Pancreas (tissue), 10 donors: Measurements from ENCODE around the gene GPATCH1. TPM values are rescaled to one million over a fixed set of nuclear protein-coding genes. Genes with fewer than 3 reads are reported as not detected.

ENCODE experiments used
- ATAC-seq, 4 donors: fragments of 200-7000 bp; cut with Tn5 transposase; one replicate each; pipeline versions ENCODE4 v1.8.0 to v1.9.1; 2020; ENCODE audit warnings: mild to moderate bottlenecking in 4 of 4, moderate library complexity in 4 of 4
- DNase-seq, 6 donors: peaks; one replicate each; pipeline ENCODE4 v3.0.0-alpha.2; 2020
- FAIRE-seq: peaks from 2 replicates; lab custom pipeline; 2012; peaks lifted over from hg19 to GRCh38; lab: Jason Lieb, UNC
- H3K27ac ChIP-seq, 4 donors: fragments of 200-600 bp; sonication (generic); 1 replicate in 3 of 4; 2 replicates in 1 of 4; pipeline versions ENCODE4 v1.5.0 to v1.8.0; 2020
- H3K27me3 ChIP-seq, 4 donors: fragments of 200-600 bp; one replicate each; pipeline ENCODE4 v1.8.0; 2021
- H3K36me3 ChIP-seq, 3 donors: fragments of 200-600 bp; sonication (generic) in 1 of 3; one replicate each; pipeline versions ENCODE4 v1.5.0 to v1.8.0; 2020 to 2021
- H3K4me1 ChIP-seq, 3 donors: fragments of 200-600 bp; one replicate each; pipeline ENCODE4 v1.8.0; 2021
- H3K4me3 ChIP-seq, 4 donors: fragments of 200-600 bp; sonication (generic) in 2 of 4; one replicate each; pipeline versions ENCODE4 v1.5.0 to v1.8.0; 2020 to 2021
- H3K9me3 ChIP-seq, 4 donors: fragments of 200-600 bp; one replicate each; pipeline ENCODE4 v1.8.0; 2021
- WGBS, 2 donors: extraction: QIAGEN DNeasy Blood & Tissue Kit; methylation state at CpG; one replicate each; pipeline ENCODE4 v1.1.7; 2013; 5-methylcytosine and 5-hydroxymethylcytosine counted together
- intact Hi-C, 3 donors: fragments of 100-400 bp; cut with DNase I; formaldehyde crosslinking; loops; one replicate each; pipeline versions ENCODE4 v1.11.1 to v1.14.2; 2022
- polyA plus RNA-seq, 2 donors: library from polyadenylated mRNA; stranded (reverse); fragments of 200-250 nt; gene quantifications; one replicate each; pipeline ENCODE4 v1.2.3, GENCODE V29; 2013
- total RNA-seq, 6 donors: library from RNA; stranded (reverse); fragmentation: NEBNext Ultra II Directional in 4 of 6; extraction: Animal tissue kit (Norgen Biotek cat#: 25700) in 4 of 6; gene quantifications; one replicate each; pipeline versions ENCODE4 v1.2.1 to v1.2.4, GENCODE V29; 2021 to 2023
- TF ChIP-seq, protein P1 (sequence below), 4 donors: fragments of 200-600 bp; sonication (generic) in 3 of 4; IDR thresholded peaks; one replicate each; pipeline versions ENCODE4 v1.5.0 to v1.8.0; 2021; ENCODE audit warnings: antibody characterized with exemption in 4 of 4
- donor health status: healthy with polysubstance abuse.
- donor health status: DM: no; HTN: no; CAD: no; lungs with moderate emphysema.
- donor health status: DM: no; HTN: no; CAD: no.
- donor health status: control.
- donor health status: control.
- donor health status: Bipolar disorder and iron deficiency.
- donor health status: DM: yes; HTN: yes; CAD: no.
- donor health status: DM: no; HTN: no; CAD: no.
- donor health status: DM: no; HTN: no; CAD: no.
- donor health status: DM: yes; HTN: yes; CAD: no.

Gene GPATCH1
- total and polyA plus RNA-seq, 8 donors, result 3.0 to 6.1 (median 4.0) TPM

DNA sequence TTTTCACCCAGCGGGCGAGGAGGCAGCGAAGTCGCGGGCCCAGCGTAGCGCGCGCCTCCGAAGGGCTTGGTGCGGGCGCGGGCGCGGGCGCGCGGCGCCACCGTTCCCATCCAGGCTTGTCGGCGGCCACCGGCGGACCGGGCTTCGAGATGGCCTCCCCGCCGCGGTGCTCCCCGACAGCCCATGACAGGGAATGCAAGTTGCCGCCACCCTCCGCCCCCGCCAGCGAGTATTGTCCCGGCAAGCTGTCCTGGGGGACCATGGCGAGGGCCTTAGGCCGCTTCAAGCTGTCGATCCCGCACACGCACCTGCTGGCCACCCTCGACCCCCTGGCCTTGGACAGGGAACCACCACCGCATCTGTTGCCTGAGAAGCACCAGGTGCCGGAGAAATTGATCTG is 51.0 kb downstream of the GPATCH1 start, which contains the start of gene WDR88:
Gene WDR88 (plus strand): TSS at position 94 of the 400 bp plus-strand sequence. CDS start 56 bp downstream, at position 150.
- DNase-seq (peak in 1 of 6 donors; percentile 58), FAIRE-seq (no peak), ATAC-seq (no peak)
- no peak within 1 kb of the TSS for H3K27ac ChIP-seq
- H3K27me3 ChIP-seq, result no peaks in the 10 kb centered on the region
- intact Hi-C loops, result no loop called here
- no peaks in the 10 kb centered on the region for H3K9me3 ChIP-seq
- H3K36me3 ChIP-seq, result peaks cover 0 to 16% (median 0%) of the 10 kb centered on the region in 3 donors
- peaks cover 0 to 3% (median 0%) of the 10 kb centered on the region in 3 donors for H3K4me1 ChIP-seq
- WGBS, 2 donors, result 80 to 86% methylated on average over 36 to 43 of the region's 43 CpGs
- TF ChIP-seq, protein P1, sequence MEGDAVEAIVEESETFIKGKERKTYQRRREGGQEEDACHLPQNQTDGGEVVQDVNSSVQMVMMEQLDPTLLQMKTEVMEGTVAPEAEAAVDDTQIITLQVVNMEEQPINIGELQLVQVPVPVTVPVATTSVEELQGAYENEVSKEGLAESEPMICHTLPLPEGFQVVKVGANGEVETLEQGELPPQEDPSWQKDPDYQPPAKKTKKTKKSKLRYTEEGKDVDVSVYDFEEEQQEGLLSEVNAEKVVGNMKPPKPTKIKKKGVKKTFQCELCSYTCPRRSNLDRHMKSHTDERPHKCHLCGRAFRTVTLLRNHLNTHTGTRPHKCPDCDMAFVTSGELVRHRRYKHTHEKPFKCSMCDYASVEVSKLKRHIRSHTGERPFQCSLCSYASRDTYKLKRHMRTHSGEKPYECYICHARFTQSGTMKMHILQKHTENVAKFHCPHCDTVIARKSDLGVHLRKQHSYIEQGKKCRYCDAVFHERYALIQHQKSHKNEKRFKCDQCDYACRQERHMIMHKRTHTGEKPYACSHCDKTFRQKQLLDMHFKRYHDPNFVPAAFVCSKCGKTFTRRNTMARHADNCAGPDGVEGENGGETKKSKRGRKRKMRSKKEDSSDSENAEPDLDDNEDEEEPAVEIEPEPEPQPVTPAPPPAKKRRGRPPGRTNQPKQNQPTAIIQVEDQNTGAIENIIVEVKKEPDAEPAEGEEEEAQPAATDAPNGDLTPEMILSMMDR (IDR thresholded peaks at IDR 0.05), result no peak
- H3K4me3 ChIP-seq, result no peak within 1 kb of the TSS

DNA sequence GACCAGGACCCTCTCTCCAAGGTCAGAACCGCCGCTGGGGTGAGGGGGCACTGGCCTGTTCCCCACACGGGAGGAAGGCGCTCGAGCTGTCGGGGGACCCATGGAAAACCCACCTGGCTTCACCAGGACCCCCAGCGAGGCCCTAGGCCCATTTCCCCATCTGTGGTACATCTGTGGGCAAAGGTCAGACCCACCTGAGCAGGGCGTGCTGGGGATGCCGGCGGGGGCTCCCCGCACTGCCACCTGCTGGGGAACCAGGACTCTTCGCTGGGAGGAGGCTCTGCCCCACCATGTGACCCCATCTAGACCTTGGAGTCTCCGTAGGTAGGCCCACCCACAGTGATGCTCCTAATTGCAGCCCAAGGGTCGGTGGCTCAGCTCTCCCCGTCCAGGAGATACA is 51.4 kb downstream of the GPATCH1 start:
- Histone ChIP-seq H3K4me3 (no peak overlapping the region), H3K27ac (no peak overlapping the region), H3K36me3 (peaks cover 0 to 16% (median 0%) of the 10 kb centered on the region in 3 donors), H3K27me3 (no peaks in the 10 kb centered on the region), H3K4me1 (peaks cover 0 to 3% (median 0%) of the 10 kb centered on the region in 3 donors), H3K9me3 (no peaks in the 10 kb centered on the region)
- WGBS, 2 donors, result 64 to 74% methylated on average over 15 of the region's 15 CpGs
- intact Hi-C loops, result no loop called here
- DNase-seq (peak in 1 of 6 donors; percentile 54), FAIRE-seq (no peak), ATAC-seq (peak in 1 of 4 donors; percentile 35)
- TF ChIP-seq, protein P1 (IDR thresholded peaks at IDR 0.05), result no peak

DNA sequence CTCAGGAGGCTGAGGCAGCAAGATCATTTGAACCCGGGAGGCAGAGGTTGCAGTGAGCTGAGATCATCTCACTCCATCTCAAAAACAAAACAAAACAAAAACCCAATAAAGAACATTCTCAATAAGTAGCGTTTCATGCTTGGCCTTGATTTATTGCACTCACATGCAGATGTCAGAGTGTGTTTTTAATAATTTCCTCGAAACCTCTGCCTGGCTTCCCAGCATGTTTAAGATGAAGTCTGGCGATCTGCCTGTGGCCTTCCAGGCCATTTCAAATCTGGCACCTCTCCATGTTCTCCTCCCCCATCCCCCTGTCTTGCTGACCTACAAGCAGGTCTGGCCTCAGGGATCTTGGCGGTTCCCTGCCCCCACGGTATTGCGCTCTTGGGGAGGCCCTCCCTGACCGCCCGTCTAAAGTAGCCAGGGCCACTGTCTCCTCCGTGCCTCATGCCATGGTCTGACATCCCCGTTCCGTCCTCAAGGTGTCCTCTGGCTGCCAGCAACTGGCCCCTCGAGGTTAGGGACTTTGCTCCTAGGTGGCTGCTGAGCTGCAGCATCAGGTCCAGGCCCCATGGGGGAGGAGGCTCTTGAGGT is 52.6 kb downstream of the GPATCH1 start:
- intact Hi-C loops, result no loop called here
- ATAC-seq (peak in 2 of 4 donors; percentile 20 to 44), DNase-seq (peak in 2 of 6 donors; percentile 17 to 27), FAIRE-seq (no peak)
- Histone ChIP-seq H3K4me3 (no peak overlapping the region), H3K9me3 (no peaks in the 10 kb centered on the region), H3K36me3 (peaks cover 0 to 9% (median 0%) of the 10 kb centered on the region in 3 donors), H3K27ac (no peak overlapping the region), H3K4me1 (peaks cover 0 to 3% (median 0%) of the 10 kb centered on the region in 3 donors), H3K27me3 (no peaks in the 10 kb centered on the region)
- TF ChIP-seq, protein P1 (IDR thresholded peaks at IDR 0.05), result no peak
- WGBS, 2 donors, result 26 to 28% methylated on average over 13 of the region's 13 CpGs

DNA sequence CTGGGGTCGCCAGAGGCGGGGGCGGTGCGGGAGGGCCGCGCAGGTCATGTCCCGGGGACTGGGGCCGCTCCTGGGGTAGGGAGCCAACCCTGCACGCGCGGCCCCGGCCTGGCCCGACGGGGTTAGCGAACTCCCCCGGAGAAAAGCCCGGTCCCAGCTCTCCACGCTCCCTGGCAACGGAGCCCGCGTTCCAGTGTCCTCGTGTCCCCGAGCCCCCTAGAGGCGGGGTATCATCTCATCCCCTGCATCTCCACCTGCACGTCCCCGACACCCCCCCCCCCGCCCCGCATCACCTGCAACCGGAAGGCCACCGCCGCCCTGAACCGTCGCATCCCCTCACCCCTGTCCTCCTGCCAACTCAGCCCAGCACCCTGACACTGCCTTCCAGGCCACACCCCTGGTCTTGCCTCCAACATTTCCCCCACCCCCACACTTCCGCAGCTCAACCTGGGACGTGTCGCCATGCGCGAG is 53.6 kb downstream of the GPATCH1 start:
- Histone ChIP-seq H3K27ac (no peak overlapping the region), H3K27me3 (no peaks in the 10 kb centered on the region), H3K36me3 (peaks cover 0 to 9% (median 0%) of the 10 kb centered on the region in 3 donors), H3K4me3 (no peak overlapping the region), H3K9me3 (no peaks in the 10 kb centered on the region), H3K4me1 (peaks cover 0 to 3% (median 0%) of the 10 kb centered on the region in 3 donors)
- 12 to 13% methylated on average over 30 to 38 of the region's 38 CpGs for WGBS, 2 donors
- no peak for ATAC-seq
- DNase-seq, result no peak
- TF ChIP-seq, protein P1 (IDR thresholded peaks at IDR 0.05), result no peak
- intact Hi-C loops, result no loop called here
- no peak for FAIRE-seq

DNA sequence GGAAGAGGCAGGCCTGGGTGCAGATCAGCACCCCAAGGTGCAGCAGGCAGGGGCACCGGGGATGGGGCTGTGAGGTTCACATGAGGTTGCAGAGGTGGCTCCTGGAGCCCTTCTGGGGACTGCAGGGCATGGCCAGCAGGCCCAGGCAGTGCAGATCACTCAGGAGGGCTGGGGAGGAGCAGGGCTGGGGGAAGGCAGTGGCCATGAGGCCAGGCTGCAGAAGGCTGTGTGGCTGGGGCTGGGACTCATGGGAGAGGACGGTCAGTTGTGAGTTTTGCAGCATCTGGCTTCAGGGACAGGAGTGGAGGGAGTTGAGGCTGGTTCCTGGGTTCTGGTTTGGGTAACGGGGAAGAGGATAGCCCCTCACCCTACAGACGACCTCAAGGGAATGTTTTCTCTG is 58.2 kb downstream of the GPATCH1 start:
- DNase-seq, result no peak
- intact Hi-C loops, result no loop called here
- 56 to 61% methylated on average over 4 of the region's 4 CpGs for WGBS, 2 donors
- no peak for ATAC-seq
- no peak overlapping the region for H3K27ac ChIP-seq
- H3K4me3 ChIP-seq, result no peak overlapping the region
- FAIRE-seq, result no peak
- TF ChIP-seq, protein P1 (IDR thresholded peaks at IDR 0.05), result no peak
- no peaks in the 10 kb centered on the region for H3K4me1 ChIP-seq
- no peaks in the 10 kb centered on the region for H3K9me3 ChIP-seq
- H3K36me3 ChIP-seq, result no peaks in the 10 kb centered on the region
- no peaks in the 10 kb centered on the region for H3K27me3 ChIP-seq
